ENCODE data around the gene USH2A. TPM values are rescaled to one million over a fixed set of nuclear protein-coding genes. Genes with fewer than 3 reads are reported as not detected.

USH2A gene
- total RNA-seq, 1 donor from 2014 or later: not detected

DNA sequence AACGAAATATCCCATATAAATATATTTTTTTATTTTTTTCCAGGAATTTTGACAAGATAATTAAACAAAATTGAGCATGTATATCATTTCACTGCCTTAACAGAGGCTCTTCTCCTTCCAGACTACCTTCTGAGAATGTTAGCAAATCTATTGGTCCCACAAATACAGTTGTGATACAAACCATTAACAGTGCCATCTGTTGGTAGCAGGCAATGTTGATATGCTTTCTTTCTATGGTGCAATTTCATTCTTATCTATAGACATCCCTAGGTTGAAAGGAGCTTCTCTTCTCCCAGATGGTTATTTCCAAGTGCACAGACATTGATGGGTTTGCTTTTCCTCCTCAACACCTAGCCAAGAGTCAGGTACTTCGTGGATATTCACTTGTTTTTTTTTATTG is 303.6 kb downstream of the USH2A start:
- Histone ChIP-seq H3K36me3 (no peaks in the 10 kb centered on the region), H3K4me1 (no peaks in the 10 kb centered on the region), H3K27ac (no peak overlapping the region), H3K9me3 (no peaks in the 10 kb centered on the region), H3K27me3 (no peaks in the 10 kb centered on the region), H3K4me3 (no peak overlapping the region)
- intact Hi-C loops (cut with DNase I): no loop called here
- no peak for DNase-seq (ENCODE audit: low spot score in 2 of 2)
- no peak for TF ChIP-seq CTCF (IDR thresholded peaks at IDR 0.05)

DNA sequence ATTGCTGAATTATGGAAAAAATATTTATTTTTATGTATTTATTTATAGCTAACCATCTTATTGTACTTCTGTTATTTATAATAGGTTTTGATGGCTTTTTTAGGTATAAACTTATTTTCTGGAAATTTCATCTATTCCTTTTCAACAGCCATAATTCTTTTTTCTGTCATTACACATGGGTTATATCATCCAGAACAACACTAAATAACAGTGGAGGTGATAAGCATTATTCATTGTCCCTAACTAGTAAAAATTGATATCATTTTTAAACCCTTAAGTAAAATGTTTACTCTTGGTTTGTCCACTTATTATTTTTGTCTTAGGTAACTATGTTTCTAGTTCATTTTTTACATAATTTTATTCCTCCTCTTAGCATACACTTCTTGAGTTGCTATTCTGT is 309.1 kb downstream of the USH2A start:
- intact Hi-C loops (cut with DNase I): no loop called here
- Histone ChIP-seq H3K4me1 (no peaks in the 10 kb centered on the region), H3K36me3 (no peaks in the 10 kb centered on the region), H3K27ac (no peak overlapping the region), H3K9me3 (no peaks in the 10 kb centered on the region), H3K4me3 (no peak overlapping the region), H3K27me3 (no peaks in the 10 kb centered on the region)
- no peak for DNase-seq (ENCODE audit: low spot score in 2 of 2)
- no peak for TF ChIP-seq CTCF (IDR thresholded peaks at IDR 0.05)

GRCh38 chr1:216113181-216113580 is 310.1 kb downstream of the USH2A start:
- DNase-seq (ENCODE audit: low spot score in 2 of 2): no peak
- no peaks in the 10 kb centered on the region for H3K36me3 ChIP-seq
- TF ChIP-seq CTCF (IDR thresholded peaks at IDR 0.05): no peak
- no peak overlapping the region for H3K27ac ChIP-seq
- no peaks in the 10 kb centered on the region for H3K4me1 ChIP-seq
- no peaks in the 10 kb centered on the region for H3K9me3 ChIP-seq
- intact Hi-C loops (cut with DNase I): no loop called here
- H3K4me3 ChIP-seq: no peak overlapping the region
- no peaks in the 10 kb centered on the region for H3K27me3 ChIP-seq

DNA sequence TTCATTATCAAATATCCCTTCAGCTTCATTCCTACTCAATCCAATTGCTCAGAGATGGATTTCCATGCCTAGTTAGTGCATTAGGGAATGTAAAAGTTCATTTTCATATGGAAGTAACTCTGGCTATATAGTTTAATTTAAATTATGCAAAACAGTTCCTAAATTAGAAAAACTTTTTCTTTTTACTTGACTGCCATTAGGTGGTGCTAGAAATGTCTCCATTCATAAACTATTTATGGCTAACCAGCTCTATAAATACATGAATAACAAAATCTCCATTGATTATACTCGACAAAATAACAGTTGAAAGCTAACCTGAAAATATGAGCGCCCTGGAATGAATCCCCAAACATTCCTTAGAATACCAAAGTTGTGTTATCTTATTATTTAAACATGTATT is 311.4 kb downstream of the USH2A start:
- Histone ChIP-seq H3K27ac (no peak overlapping the region), H3K27me3 (no peaks in the 10 kb centered on the region), H3K4me3 (no peak overlapping the region), H3K9me3 (no peaks in the 10 kb centered on the region), H3K4me1 (no peaks in the 10 kb centered on the region), H3K36me3 (no peaks in the 10 kb centered on the region)
- intact Hi-C loops (cut with DNase I): no loop called here
- no peak for DNase-seq (ENCODE audit: low spot score in 2 of 2)
- no peak for TF ChIP-seq CTCF (IDR thresholded peaks at IDR 0.05)

- TF ChIP-seq CTCF (IDR thresholded peaks at IDR 0.05): no peak
- Histone ChIP-seq H3K27ac (no peak overlapping the region), H3K27me3 (no peaks in the 10 kb centered on the region), H3K4me3 (no peak overlapping the region), H3K9me3 (no peaks in the 10 kb centered on the region), H3K4me1 (no peaks in the 10 kb centered on the region), H3K36me3 (no peaks in the 10 kb centered on the region)
- no peak for DNase-seq (ENCODE audit: low spot score in 2 of 2)
- intact Hi-C loops (cut with DNase I): no loop called here
Observed at GRCh38 chr1:216095400-216095799, 327.8 kb downstream of the USH2A start.

DNA sequence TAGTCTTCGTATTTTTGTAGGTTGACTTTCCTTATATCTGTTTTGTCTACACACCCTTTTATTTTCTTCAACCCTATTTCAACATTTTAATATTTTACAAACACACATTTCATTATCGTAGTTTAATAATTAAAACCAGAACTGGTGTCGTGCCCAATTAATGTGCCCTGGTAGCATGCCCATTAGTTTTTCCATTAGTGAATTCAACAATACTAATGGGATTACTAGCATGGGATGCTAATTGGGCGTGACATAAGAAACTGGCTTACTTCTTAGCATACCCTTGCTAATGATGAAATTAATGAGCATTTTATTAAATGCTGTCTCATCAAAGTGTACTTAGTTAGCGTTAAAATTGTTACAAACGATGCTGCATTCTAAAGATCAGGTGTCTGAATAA is 332.7 kb downstream of the USH2A start:
- intact Hi-C loops (cut with DNase I): no loop called here
- no peak for DNase-seq (ENCODE audit: low spot score in 2 of 2)
- Histone ChIP-seq H3K4me3 (no peak overlapping the region), H3K4me1 (no peaks in the 10 kb centered on the region), H3K27me3 (no peaks in the 10 kb centered on the region), H3K9me3 (no peaks in the 10 kb centered on the region), H3K27ac (no peak overlapping the region), H3K36me3 (no peaks in the 10 kb centered on the region)
- no peak for TF ChIP-seq CTCF (IDR thresholded peaks at IDR 0.05)

Measured in ascending aorta (tissue), 2 donors.